Activated T-helper 17 cell treated with anti-CD3 and anti-CD28 coated beads, Interleukin-2, amount 50 U/mL, for 72 hours (primary cell): ENCODE results near the gene C3. TPM values are rescaled to one million over a fixed set of nuclear protein-coding genes. Genes with fewer than 3 reads are reported as not detected.

Experiments
- ATAC-seq: fragments of 150-1000 bp; cut with Tn5 transposase; replicated peaks from 2 replicates; pipeline ENCODE4 v1.10.0; 2021; ENCODE audit warnings: mild to moderate bottlenecking, moderate library complexity
- H3K27ac Mint-ChIP-seq: one replicate; pipeline ENCODE4 v1.8.0; 2022; ENCODE audit warnings: mixed read lengths
- H3K27me3 Mint-ChIP-seq: one replicate; pipeline ENCODE4 v1.8.0; 2022; ENCODE audit warnings: mixed read lengths
- H3K36me3 Mint-ChIP-seq: one replicate; pipeline ENCODE4 v1.8.0; 2022; ENCODE audit warnings: low read depth, mild to moderate bottlenecking, mixed read lengths
- H3K4me1 Mint-ChIP-seq: one replicate; pipeline ENCODE4 v1.8.0; 2022; ENCODE audit warnings: mixed read lengths
- H3K4me3 Mint-ChIP-seq: one replicate; pipeline ENCODE4 v1.8.0; 2022; ENCODE audit warnings: mild to moderate bottlenecking, mixed read lengths
- H3K9me3 Mint-ChIP-seq: one replicate; pipeline ENCODE4 v1.8.0; 2022; ENCODE audit warnings: mixed read lengths
- total RNA-seq, 2 donors: library from RNA; stranded (reverse); gene quantifications; one replicate each; pipeline ENCODE4 v1.2.3, GENCODE V29; 2022

C3 gene
- total RNA-seq, 2 donors from 2014 or later, result 0.99 to 4.3 TPM

DNA sequence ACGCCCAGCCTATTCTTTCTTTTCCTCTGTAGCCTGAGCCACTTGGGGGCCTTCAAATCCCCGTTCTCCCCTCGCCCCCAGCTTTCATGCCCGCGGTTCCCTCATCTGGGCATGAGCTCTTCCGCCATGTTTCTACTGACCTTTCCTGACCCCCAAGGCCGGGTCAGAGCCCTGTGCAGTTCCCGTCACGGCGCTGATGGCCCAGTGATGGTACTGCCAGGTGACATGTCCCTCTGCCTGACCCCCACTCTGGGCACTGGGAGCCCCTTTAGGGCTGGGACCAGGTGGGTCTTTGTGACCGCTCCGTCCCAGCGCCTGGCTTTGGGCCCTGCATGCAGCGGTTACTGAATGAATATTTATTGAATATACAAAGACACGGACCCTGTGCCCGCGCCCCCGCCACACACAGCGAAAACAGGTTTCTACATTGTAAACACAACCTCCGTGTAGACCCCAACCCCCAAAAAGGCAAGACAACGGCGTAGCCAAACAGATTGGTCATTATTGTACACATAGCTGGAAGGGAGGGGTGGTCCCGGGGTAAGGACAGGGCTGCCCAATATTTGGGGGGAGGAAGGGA, 9.2 kb upstream of the C3 start:
- H3K27me3 Mint-ChIP-seq, result no peaks in the 10 kb centered on the region
- H3K4me3 Mint-ChIP-seq, result no peak overlapping the region
- H3K36me3 Mint-ChIP-seq, result peaks cover 22% of the 10 kb centered on the region
- no peak overlapping the region for H3K27ac Mint-ChIP-seq
- H3K9me3 Mint-ChIP-seq, result no peaks in the 10 kb centered on the region
- no peak for ATAC-seq
- no peaks in the 10 kb centered on the region for H3K4me1 Mint-ChIP-seq

DNA sequence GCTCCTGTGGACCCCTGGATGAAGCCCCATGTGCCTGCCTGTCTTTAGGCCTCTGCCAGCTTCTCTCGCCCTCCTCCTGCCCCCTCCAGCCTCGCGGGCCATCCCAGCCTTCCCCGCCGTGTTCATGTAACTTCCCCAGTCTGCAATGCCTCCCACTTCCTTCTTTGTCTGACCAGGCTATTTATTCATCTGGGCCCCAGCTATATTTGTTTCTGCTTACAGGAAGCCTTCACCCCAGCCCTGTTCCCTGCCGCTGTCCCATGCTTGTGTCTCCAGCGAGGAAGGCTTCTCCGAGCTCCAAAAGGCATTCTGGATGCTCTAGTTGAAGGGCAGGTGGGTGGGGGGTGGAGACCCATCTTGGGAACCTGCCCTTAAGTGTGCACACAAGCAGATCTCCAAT, 7.9 kb upstream of the C3 start:
- Mint-ChIP-seq H3K4me3 (no peak overlapping the region), H3K36me3 (peaks cover 13% of the 10 kb centered on the region), H3K4me1 (no peaks in the 10 kb centered on the region), H3K9me3 (no peaks in the 10 kb centered on the region), H3K27me3 (no peaks in the 10 kb centered on the region), H3K27ac (peak overlapping the region; percentile 21)
- no peak for ATAC-seq

GRCh38 chr19:6725513-6726231, 5.2 kb upstream of the C3 start:
- Mint-ChIP-seq H3K36me3 (no peaks in the 10 kb centered on the region), H3K4me1 (no peaks in the 10 kb centered on the region), H3K27me3 (no peaks in the 10 kb centered on the region), H3K9me3 (no peaks in the 10 kb centered on the region), H3K4me3 (no peak overlapping the region), H3K27ac (no peak overlapping the region)
- ATAC-seq, result no peak

- Mint-ChIP-seq H3K27ac (no peak overlapping the region), H3K27me3 (no peaks in the 10 kb centered on the region), H3K4me3 (no peak overlapping the region), H3K4me1 (no peaks in the 10 kb centered on the region), H3K9me3 (no peaks in the 10 kb centered on the region), H3K36me3 (no peaks in the 10 kb centered on the region)
- ATAC-seq, result no peak
Observed at GRCh38 chr19:6724631-6725492, 4.4 kb upstream of the C3 start.

DNA sequence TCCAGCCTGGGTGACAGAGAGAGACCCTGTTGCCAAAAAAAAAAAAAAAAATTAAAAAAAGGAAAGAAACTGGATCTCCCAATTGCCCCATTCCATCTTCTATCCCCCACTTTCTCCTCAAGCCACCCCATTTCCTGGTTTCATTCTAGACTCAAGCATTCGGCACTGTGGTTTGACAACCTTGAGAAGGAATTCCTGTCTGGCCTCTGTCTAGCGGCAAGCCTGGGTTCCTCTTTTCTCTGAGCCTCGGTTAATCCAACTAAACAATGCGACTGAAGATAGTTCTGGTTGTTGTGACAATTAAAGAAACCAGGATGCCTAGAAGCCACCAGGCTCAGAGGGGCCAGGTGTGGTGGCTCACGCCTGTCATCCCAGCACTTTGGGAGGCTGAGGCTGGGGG, 3.3 kb upstream of the C3 start:
- ATAC-seq, result no peak
- no peaks in the 10 kb centered on the region for H3K27me3 Mint-ChIP-seq

DNA sequence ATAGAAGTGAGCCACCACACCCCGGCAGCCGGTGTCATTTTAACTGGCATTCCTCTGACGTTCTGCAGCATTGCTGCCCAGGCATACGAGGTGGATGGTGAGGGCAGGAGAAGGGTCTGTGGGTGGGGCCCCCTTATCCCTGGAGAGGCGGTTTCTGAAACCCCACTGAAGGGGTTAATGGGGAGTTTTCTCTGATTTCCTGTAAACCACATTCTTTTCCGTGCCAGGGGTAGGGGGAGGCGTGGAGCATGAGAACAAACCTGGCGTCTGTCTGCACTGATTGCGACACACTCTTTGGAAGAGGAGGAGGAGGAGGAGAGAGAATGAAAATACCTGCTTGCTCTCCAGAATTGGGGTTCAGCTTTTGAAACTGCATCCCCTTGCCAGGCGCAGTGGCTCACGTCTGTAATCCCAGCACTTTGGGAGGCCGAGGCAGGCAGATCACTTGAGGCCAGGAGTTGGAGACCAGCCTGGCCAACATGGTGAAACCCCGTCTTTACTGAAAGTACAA, 2.7 kb upstream of the C3 start:
- Mint-ChIP-seq H3K9me3 (no peaks in the 10 kb centered on the region), H3K27ac (no peak overlapping the region), H3K36me3 (no peaks in the 10 kb centered on the region), H3K4me1 (no peaks in the 10 kb centered on the region), H3K27me3 (no peaks in the 10 kb centered on the region), H3K4me3 (no peak overlapping the region)
- ATAC-seq, result no peak

More for the DNA sequence above, 3.3 kb upstream of the C3 start:
- H3K27ac Mint-ChIP-seq, result no peak overlapping the region
- no peaks in the 10 kb centered on the region for H3K36me3 Mint-ChIP-seq
- no peaks in the 10 kb centered on the region for H3K9me3 Mint-ChIP-seq
- no peaks in the 10 kb centered on the region for H3K4me1 Mint-ChIP-seq
- no peak overlapping the region for H3K4me3 Mint-ChIP-seq

- Mint-ChIP-seq H3K9me3 (peaks cover 3% of the 10 kb centered on the region), H3K36me3 (no peaks in the 10 kb centered on the region), H3K27ac (no peak overlapping the region), H3K4me1 (peaks cover 8% of the 10 kb centered on the region), H3K27me3 (peaks cover 3% of the 10 kb centered on the region), H3K4me3 (no peak overlapping the region)
- ATAC-seq, result no peak
Observed at GRCh38 chr19:6721773-6722172, 1.3 kb upstream of the C3 start.

GRCh38 chr19:6721138-6721474, 656 bp upstream of the C3 start:
- H3K4me3 Mint-ChIP-seq, result no peak overlapping the region
- ATAC-seq, result no peak
- H3K4me1 Mint-ChIP-seq, result peaks cover 8% of the 10 kb centered on the region
- no peak overlapping the region for H3K27ac Mint-ChIP-seq
- no peaks in the 10 kb centered on the region for H3K36me3 Mint-ChIP-seq
- H3K9me3 Mint-ChIP-seq, result peaks cover 3% of the 10 kb centered on the region
- H3K27me3 Mint-ChIP-seq, result peaks cover 3% of the 10 kb centered on the region

- Mint-ChIP-seq H3K4me1 (peaks cover 8% of the 10 kb centered on the region), H3K4me3 (no peak overlapping the region), H3K27ac (no peak overlapping the region), H3K36me3 (no peaks in the 10 kb centered on the region), H3K27me3 (peaks cover 3% of the 10 kb centered on the region), H3K9me3 (peaks cover 3% of the 10 kb centered on the region)
- ATAC-seq, result no peak
Observed at GRCh38 chr19:6719992-6720368, 470 bp downstream of the C3 start.

GRCh38 chr19:6719540-6719861, 949 bp downstream of the C3 start:
- H3K9me3 Mint-ChIP-seq, result peaks cover 3% of the 10 kb centered on the region
- H3K4me3 Mint-ChIP-seq, result no peak overlapping the region
- peaks cover 8% of the 10 kb centered on the region for H3K4me1 Mint-ChIP-seq
- no peak overlapping the region for H3K27ac Mint-ChIP-seq
- no peaks in the 10 kb centered on the region for H3K36me3 Mint-ChIP-seq
- peaks cover 3% of the 10 kb centered on the region for H3K27me3 Mint-ChIP-seq
- no peak for ATAC-seq

DNA sequence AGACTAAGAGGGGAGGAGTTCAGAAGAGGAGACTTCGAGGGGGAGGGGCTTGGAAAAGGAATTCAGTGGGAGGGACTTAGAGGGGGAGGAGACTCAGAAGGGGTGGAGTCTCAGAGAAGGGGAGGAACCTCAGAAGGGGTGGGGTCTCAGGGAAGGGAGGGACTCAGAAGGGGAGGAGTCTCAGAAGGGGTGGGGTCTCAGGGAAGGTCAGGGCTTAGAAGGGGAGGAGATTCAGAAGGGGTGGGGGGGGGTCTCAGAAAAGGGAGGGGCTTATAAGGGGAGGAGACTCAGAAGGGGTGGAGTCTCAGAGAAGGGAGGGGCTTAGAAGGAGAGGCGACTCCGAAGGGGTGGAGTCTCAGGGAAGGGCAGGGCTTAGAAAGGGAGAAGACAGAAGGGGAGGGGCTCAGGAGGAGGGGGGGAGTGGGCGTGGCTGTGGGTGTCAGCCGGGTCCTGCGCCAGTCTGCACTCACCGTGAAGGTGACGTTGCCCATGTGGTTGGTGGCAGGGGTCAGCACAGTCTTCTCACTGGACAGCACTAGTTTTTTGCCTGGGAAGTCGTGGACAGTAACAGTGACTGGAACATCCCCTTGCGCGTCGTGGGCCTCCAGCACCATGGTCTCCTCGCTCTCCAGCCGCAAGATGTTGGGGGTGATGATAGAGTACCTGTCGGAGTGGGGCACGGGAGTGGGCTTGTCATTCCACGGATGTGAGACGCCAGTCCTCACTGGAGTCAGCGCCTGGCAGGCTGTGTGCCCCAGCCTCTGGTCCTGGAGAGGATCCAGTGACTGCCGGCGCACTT, 1.5 kb downstream of the C3 start:
- peak; percentile 58 for ATAC-seq
- Mint-ChIP-seq H3K27me3 (peaks cover 3% of the 10 kb centered on the region), H3K9me3 (peaks cover 3% of the 10 kb centered on the region), H3K27ac (no peak overlapping the region), H3K36me3 (no peaks in the 10 kb centered on the region), H3K4me1 (peaks cover 8% of the 10 kb centered on the region), H3K4me3 (no peak overlapping the region)

- H3K9me3 Mint-ChIP-seq, result peaks cover 3% of the 10 kb centered on the region
- H3K4me3 Mint-ChIP-seq, result no peak overlapping the region
- H3K27ac Mint-ChIP-seq, result no peak overlapping the region
- H3K36me3 Mint-ChIP-seq, result no peaks in the 10 kb centered on the region
- peaks cover 3% of the 10 kb centered on the region for H3K27me3 Mint-ChIP-seq
- no peak for ATAC-seq
- peaks cover 8% of the 10 kb centered on the region for H3K4me1 Mint-ChIP-seq
Observed at GRCh38 chr19:6718111-6718740, 2.2 kb downstream of the C3 start.

- ATAC-seq, result no peak
- Mint-ChIP-seq H3K4me3 (no peak overlapping the region), H3K4me1 (peaks cover 8% of the 10 kb centered on the region), H3K9me3 (peaks cover 3% of the 10 kb centered on the region), H3K27ac (no peak overlapping the region), H3K27me3 (peaks cover 3% of the 10 kb centered on the region), H3K36me3 (no peaks in the 10 kb centered on the region)
Observed at GRCh38 chr19:6717441-6717971, 2.9 kb downstream of the C3 start.

DNA sequence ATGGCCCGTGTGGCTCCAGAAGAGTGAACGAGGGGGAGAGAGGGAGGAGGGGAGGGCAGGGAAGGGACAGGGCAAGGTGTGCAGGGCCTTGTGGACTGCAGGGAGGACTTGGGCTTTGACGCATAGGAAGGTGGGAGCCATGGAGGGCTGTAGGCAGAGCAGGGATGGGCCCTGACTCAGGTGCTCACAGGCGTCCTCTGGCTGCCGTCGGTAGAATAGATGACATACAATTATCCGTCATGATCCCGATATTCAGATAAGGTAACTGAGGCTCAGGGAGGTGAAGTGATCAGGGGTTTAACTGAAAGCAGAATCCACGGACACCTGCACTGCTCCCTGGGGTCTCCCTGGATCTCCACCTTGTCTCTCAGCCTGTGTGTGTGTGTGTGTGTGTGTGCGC, 3.4 kb downstream of the C3 start:
- peak; percentile 29 for ATAC-seq
- H3K9me3 Mint-ChIP-seq, result peaks cover 3% of the 10 kb centered on the region
- H3K27me3 Mint-ChIP-seq, result peaks cover 3% of the 10 kb centered on the region
- H3K36me3 Mint-ChIP-seq, result no peaks in the 10 kb centered on the region
- H3K4me1 Mint-ChIP-seq, result peaks cover 8% of the 10 kb centered on the region
- no peak overlapping the region for H3K27ac Mint-ChIP-seq
- no peak overlapping the region for H3K4me3 Mint-ChIP-seq
